ENCODE results near the gene IL12RB1. TPM values are rescaled to one million over a fixed set of nuclear protein-coding genes. Genes with fewer than 3 reads are reported as not detected.

Gene IL12RB1
- total and polyA plus RNA-seq, 2 of the 13 experiments (the other 11 are each of a cell fraction or from before 2014, with no cell fraction given): 0.03 to 0.04 TPM

DNA sequence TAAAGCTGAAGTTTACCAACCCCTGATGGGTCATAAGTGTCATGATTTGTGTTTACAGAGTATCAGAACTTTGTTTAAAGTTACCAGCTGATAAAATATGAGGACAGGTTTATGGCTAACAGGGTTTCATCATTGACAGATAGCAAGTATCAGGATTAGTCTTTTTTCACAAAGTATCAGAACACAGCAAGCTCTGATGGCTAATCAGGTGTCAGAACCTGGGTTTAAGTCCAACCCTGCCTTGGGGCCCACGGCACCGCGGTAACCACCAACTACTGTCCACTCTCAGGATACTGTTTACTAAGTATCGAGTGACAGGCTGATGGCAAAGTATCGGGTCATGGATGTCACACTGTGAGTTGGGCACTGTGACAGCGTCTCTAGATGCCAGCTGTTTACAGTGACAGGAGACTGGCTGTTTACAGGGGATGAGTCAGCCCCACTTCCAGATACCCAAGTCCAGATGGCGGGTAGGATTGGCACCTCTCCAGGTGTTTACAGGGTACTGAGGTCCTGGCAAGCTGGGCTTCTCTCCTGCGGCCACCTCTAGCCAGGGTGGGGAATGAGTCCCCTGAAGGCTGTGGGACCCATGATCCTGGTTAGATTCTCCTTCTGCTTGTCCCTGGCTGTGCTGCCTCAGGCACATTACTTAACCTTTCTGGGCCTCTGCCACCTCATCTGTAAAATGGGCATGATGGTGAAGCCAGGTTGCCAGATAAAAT lies 57.0 kb downstream of the IL12RB1 start (continued):
- no peak for TF ChIP-seq ZNF567 (CRISPR knock-in tag; IDR thresholded peaks at IDR 0.05; ENCODE audit: borderline replicate concordance)
- TF ChIP-seq, protein P1, sequence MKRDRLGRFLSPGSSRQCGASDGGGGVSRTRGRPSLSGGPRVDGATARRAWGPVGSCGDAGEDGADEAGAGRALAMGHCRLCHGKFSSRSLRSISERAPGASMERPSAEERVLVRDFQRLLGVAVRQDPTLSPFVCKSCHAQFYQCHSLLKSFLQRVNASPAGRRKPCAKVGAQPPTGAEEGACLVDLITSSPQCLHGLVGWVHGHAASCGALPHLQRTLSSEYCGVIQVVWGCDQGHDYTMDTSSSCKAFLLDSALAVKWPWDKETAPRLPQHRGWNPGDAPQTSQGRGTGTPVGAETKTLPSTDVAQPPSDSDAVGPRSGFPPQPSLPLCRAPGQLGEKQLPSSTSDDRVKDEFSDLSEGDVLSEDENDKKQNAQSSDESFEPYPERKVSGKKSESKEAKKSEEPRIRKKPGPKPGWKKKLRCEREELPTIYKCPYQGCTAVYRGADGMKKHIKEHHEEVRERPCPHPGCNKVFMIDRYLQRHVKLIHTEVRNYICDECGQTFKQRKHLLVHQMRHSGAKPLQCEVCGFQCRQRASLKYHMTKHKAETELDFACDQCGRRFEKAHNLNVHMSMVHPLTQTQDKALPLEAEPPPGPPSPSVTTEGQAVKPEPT (CRISPR knock-in tag; IDR thresholded peaks at IDR 0.05; ENCODE audit: low read depth): no peak
- no peak for TF ChIP-seq ZFX (CRISPR knock-in tag; IDR thresholded peaks at IDR 0.05; ENCODE audit: low read depth)
- TF ChIP-seq CBX1 (IDR thresholded peaks at IDR 0.05; ENCODE audit: low read depth): no peak
- TF ChIP-seq HNF4A (CRISPR knock-in tag; IDR thresholded peaks at IDR 0.05): peak; percentile 19; the same call in 1 of the 2 replicates
- TF ChIP-seq ARNT2 (CRISPR knock-in tag; IDR thresholded peaks at IDR 0.05; ENCODE audit: low read depth): no peak
- TF ChIP-seq FIP1L1 (IDR thresholded peaks at IDR 0.05; ENCODE audit: borderline replicate concordance, insufficient read depth, low read depth, low read length): no peak
- no peak for TF ChIP-seq ZNF891 (CRISPR knock-in tag; IDR thresholded peaks at IDR 0.05)
- TF ChIP-seq ZFP62 (CRISPR knock-in tag; IDR thresholded peaks at IDR 0.05): no peak
- no peak for TF ChIP-seq CCAR2 (optimal IDR thresholded peaks at IDR 0.05; ENCODE audit: low read depth, low read length)
- TF ChIP-seq YEATS2 (CRISPR knock-in tag; IDR thresholded peaks at IDR 0.05; ENCODE audit: borderline replicate concordance): no peak
- TF ChIP-seq, protein P2, sequence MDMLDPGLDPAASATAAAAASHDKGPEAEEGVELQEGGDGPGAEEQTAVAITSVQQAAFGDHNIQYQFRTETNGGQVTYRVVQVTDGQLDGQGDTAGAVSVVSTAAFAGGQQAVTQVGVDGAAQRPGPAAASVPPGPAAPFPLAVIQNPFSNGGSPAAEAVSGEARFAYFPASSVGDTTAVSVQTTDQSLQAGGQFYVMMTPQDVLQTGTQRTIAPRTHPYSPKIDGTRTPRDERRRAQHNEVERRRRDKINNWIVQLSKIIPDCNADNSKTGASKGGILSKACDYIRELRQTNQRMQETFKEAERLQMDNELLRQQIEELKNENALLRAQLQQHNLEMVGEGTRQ (IDR thresholded peaks at IDR 0.05; ENCODE audit: low read depth, low read length): no peak
- TF ChIP-seq, protein P2 (CRISPR knock-in tag; IDR thresholded peaks at IDR 0.05; ENCODE audit: borderline replicate concordance): no peak
- TF ChIP-seq, protein P3, sequence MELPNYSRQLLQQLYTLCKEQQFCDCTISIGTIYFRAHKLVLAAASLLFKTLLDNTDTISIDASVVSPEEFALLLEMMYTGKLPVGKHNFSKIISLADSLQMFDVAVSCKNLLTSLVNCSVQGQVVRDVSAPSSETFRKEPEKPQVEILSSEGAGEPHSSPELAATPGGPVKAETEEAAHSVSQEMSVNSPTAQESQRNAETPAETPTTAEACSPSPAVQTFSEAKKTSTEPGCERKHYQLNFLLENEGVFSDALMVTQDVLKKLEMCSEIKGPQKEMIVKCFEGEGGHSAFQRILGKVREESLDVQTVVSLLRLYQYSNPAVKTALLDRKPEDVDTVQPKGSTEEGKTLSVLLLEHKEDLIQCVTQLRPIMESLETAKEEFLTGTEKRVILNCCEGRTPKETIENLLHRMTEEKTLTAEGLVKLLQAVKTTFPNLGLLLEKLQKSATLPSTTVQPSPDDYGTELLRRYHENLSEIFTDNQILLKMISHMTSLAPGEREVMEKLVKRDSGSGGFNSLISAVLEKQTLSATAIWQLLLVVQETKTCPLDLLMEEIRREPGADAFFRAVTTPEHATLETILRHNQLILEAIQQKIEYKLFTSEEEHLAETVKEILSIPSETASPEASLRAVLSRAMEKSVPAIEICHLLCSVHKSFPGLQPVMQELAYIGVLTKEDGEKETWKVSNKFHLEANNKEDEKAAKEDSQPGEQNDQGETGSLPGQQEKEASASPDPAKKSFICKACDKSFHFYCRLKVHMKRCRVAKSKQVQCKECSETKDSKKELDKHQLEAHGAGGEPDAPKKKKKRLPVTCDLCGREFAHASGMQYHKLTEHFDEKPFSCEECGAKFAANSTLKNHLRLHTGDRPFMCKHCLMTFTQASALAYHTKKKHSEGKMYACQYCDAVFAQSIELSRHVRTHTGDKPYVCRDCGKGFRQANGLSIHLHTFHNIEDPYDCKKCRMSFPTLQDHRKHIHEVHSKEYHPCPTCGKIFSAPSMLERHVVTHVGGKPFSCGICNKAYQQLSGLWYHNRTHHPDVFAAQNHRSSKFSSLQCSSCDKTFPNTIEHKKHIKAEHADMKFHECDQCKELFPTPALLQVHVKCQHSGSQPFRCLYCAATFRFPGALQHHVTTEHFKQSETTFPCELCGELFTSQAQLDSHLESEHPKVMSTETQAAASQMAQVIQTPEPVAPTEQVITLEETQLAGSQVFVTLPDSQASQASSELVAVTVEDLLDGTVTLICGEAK (IDR thresholded peaks at IDR 0.05): no peak
- TF ChIP-seq, protein P3 (CRISPR knock-in tag; IDR thresholded peaks at IDR 0.05): no peak
- TF ChIP-seq ATF7-NPFF (CRISPR knock-in tag; IDR thresholded peaks at IDR 0.05; ENCODE audit: low read depth): no peak
- TF ChIP-seq TP53 (CRISPR knock-in tag; conservative IDR thresholded peaks at IDR 0.05): no peak
